HCT116 (cell line): ENCODE results near the gene PDZRN4.

Source experiments
- EZH2 ChIP-seq: fragments of 200-600 bp; sonication (generic); IDR thresholded peaks from 2 replicates; pipeline ENCODE4 v1.6.1; 2017; ENCODE audit warnings: antibody characterized with exemption, mixed run types
- POLR2A ChIP-seq: IDR thresholded peaks from 2 replicates; pipeline ENCODE4 v1.7.0; 2011; ENCODE audit warnings: borderline replicate concordance; ENCODE audit not compliant: insufficient read depth, insufficient read length; ENCODE audit errors: extremely low read depth
- POLR2AphosphoS5 ChIP-seq: IDR thresholded peaks from 2 replicates; pipeline ENCODE4 v1.6.1; 2011; ENCODE audit warnings: mild to moderate bottlenecking, low read depth, low read length, moderate library complexity
- SIN3A ChIP-seq: IDR thresholded peaks from 2 replicates; pipeline ENCODE4 v1.6.1; 2012; ENCODE audit warnings: low read depth
- SP1 ChIP-seq: IDR thresholded peaks from 2 replicates; pipeline ENCODE4 v1.6.1; 2012; ENCODE audit warnings: low read depth
- ZNF274 ChIP-seq: fragments of 200-500 bp; sonication (Bioruptor generic); IDR thresholded peaks from 2 replicates; pipeline ENCODE4 v1.6.1; 2014; ENCODE audit warnings: mild to moderate bottlenecking, low read depth, low read length, inconsistent platforms
- TF ChIP-seq, protein P1 (sequence below), 3 experiments: fragments of 200-600 bp in 1 of 3; sonication (generic) in 1 of 3; IDR thresholded peaks in 2 of 3; conservative IDR thresholded peaks in 1 of 3; 2 replicates each; pipeline ENCODE4 v1.5.1; 2012 to 2017; ENCODE audit warnings: low read depth in 2 of 3, low read length in 2 of 3, antibody characterized with exemption in 1 of 3, borderline replicate concordance in 1 of 3, control low read depth in 1 of 3, mild to moderate bottlenecking in 1 of 3, mixed read lengths in 1 of 3, mixed run types in 1 of 3, moderate library complexity in 1 of 3; ENCODE audit not compliant: insufficient read depth in 1 of 3
- TF ChIP-seq, protein P2 (sequence below): IDR thresholded peaks from 2 replicates; pipeline ENCODE4 v1.6.1; 2011; ENCODE audit warnings: mild to moderate bottlenecking, low read length, moderate library complexity; ENCODE audit not compliant: insufficient replicate concordance; ENCODE audit errors: extremely low read depth

DNA sequence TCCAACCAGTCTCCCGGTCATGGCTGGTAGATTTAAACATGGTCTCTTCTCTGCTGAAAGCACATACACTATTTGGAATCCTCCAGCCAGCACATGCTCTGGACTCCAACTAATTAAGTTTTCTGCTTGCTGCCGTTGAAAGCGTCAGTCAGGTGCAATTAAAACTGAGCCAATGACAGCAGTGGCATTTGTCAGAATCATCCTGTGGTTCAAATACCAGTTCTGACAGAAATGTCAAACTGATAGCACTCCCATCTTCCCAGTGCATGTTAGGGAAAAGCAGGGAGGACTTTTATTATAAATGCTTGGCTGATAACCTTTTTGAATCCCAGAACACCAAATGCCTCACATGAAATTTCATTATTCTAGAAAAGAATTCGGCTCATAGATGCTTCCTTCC is 401.8 kb downstream of the PDZRN4 start:
- TF ChIP-seq SP1 = no peak
- TF ChIP-seq, protein P1, sequence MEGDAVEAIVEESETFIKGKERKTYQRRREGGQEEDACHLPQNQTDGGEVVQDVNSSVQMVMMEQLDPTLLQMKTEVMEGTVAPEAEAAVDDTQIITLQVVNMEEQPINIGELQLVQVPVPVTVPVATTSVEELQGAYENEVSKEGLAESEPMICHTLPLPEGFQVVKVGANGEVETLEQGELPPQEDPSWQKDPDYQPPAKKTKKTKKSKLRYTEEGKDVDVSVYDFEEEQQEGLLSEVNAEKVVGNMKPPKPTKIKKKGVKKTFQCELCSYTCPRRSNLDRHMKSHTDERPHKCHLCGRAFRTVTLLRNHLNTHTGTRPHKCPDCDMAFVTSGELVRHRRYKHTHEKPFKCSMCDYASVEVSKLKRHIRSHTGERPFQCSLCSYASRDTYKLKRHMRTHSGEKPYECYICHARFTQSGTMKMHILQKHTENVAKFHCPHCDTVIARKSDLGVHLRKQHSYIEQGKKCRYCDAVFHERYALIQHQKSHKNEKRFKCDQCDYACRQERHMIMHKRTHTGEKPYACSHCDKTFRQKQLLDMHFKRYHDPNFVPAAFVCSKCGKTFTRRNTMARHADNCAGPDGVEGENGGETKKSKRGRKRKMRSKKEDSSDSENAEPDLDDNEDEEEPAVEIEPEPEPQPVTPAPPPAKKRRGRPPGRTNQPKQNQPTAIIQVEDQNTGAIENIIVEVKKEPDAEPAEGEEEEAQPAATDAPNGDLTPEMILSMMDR (IDR thresholded peaks at IDR 0.05 in 2 of 3, conservative IDR thresholded peaks at IDR 0.05 in 1 of 3; ENCODE audit: borderline replicate concordance in 1 of 3, insufficient read depth in 1 of 3, low read depth in 2 of 3, low read length in 2 of 3) = no peak
- TF ChIP-seq POLR2A = no peak
- no peak for TF ChIP-seq POLR2AphosphoS5
- no peak for TF ChIP-seq ZNF274
- no peak for TF ChIP-seq EZH2
- TF ChIP-seq SIN3A = no peak
- TF ChIP-seq, protein P2, sequence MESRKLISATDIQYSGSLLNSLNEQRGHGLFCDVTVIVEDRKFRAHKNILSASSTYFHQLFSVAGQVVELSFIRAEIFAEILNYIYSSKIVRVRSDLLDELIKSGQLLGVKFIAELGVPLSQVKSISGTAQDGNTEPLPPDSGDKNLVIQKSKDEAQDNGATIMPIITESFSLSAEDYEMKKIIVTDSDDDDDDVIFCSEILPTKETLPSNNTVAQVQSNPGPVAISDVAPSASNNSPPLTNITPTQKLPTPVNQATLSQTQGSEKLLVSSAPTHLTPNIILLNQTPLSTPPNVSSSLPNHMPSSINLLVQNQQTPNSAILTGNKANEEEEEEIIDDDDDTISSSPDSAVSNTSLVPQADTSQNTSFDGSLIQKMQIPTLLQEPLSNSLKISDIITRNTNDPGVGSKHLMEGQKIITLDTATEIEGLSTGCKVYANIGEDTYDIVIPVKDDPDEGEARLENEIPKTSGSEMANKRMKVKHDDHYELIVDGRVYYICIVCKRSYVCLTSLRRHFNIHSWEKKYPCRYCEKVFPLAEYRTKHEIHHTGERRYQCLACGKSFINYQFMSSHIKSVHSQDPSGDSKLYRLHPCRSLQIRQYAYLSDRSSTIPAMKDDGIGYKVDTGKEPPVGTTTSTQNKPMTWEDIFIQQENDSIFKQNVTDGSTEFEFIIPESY = no peak
